Measurements from ENCODE around the gene NSG1. TPM values are rescaled to one million over a fixed set of nuclear protein-coding genes. Genes with fewer than 3 reads are reported as not detected.
"Not testable (repeated sequence)": the region's sequence is repeated elsewhere in the genome, so short reads cannot be mapped to it uniquely, and the experiment has no call there.

NSG1 gene
- polyA plus RNA-seq (2013, experiment 1 of 2; ENCODE audit: insufficient read length): 0.23 TPM
- 1.1 TPM for polyA plus RNA-seq (2013, experiment 2 of 2; ENCODE audit: insufficient read length)

GRCh38 chr4:4386736-4387392, at the start of gene NSG1:
Gene NSG1, plus strand, starts transcription at chr4:4387102. Its CDS starts 528 bp downstream, at chr4:4387630.
- peak; percentile 12 for DNase-seq

- DNase-seq: no peak
Measured at GRCh38 chr4:4338210-4339001, 48.5 kb upstream of the NSG1 start.

GRCh38 chr4:4339504-4340085, 47.3 kb upstream of the NSG1 start:
- DNase-seq: no peak

- no peak for DNase-seq
Measured at GRCh38 chr4:4341861-4342650, 44.8 kb upstream of the NSG1 start.

- no peak for DNase-seq
Measured at GRCh38 chr4:4343038-4343437, 43.9 kb upstream of the NSG1 start.

- no peak for DNase-seq
Measured at GRCh38 chr4:4344915-4345527, 41.9 kb upstream of the NSG1 start.

- DNase-seq: no peak
Measured at GRCh38 chr4:4347585-4347984, 39.3 kb upstream of the NSG1 start.

GRCh38 chr4:4348585-4348984, 38.3 kb upstream of the NSG1 start:
- DNase-seq: not testable (repeated sequence)

- no peak for DNase-seq
Measured at GRCh38 chr4:4349867-4350266, 37.0 kb upstream of the NSG1 start.

GRCh38 chr4:4350909-4351308, 36.0 kb upstream of the NSG1 start:
- DNase-seq: no peak

GRCh38 chr4:4355302-4355701, 31.6 kb upstream of the NSG1 start:
- DNase-seq: no peak

- no peak for DNase-seq
Measured at GRCh38 chr4:4356106-4357041, 30.5 kb upstream of the NSG1 start.

GRCh38 chr4:4358093-4358854, 28.6 kb upstream of the NSG1 start:
- DNase-seq: no peak

- DNase-seq: no peak
Measured at GRCh38 chr4:4361883-4362282, 25.0 kb upstream of the NSG1 start.

- DNase-seq: peak; percentile 22
Measured at GRCh38 chr4:4362991-4363697, 23.8 kb upstream of the NSG1 start.

- no peak for DNase-seq
Measured at GRCh38 chr4:4364061-4364460, 22.8 kb upstream of the NSG1 start.

- DNase-seq: no peak
Measured at GRCh38 chr4:4364486-4365208, 22.3 kb upstream of the NSG1 start.

- DNase-seq: no peak
Measured at GRCh38 chr4:4368809-4369580, 17.9 kb upstream of the NSG1 start.

Data from fibroblast of skin of scalp (primary cell).